ENCODE results near the gene PRMT2.

Gene PRMT2

DNA sequence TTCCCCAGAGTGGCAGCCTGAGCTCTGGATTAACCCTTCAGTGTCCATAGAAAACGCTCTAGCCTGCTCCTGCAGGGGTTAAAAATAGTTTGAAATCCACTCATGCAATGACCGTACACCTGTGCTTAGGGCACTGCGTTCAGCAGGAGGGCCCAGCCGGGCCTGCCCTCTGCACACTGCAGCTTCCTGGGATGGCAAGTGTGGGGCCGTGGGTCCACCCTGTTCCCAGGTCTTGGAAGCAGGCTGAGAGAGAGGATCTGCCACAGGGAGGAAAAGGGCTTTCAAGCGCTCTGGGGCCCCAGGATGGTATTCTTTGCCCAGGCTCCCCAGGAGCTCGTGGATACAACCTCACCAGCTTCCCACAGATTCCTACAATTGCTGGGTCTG, 29.1 kb upstream of the PRMT2 start:
- H3K27me3 Mint-ChIP-seq: no peaks in the 10 kb centered on the region
- peak overlapping the region; percentile 39 for H3K4me3 Mint-ChIP-seq
- intact Hi-C loops (cut with micrococcal nuclease): loop anchor here (1.0 to 2.0 kb wide), 2 partner anchors 14 to 28 kb away; no protein-coding TSS in a partner anchor
- peak overlapping the region; percentile 92 for H3K27ac Mint-ChIP-seq
- peaks cover 55% of the 10 kb centered on the region for H3K4me1 Mint-ChIP-seq (ENCODE audit: low read depth)
- H3K36me3 Mint-ChIP-seq (ENCODE audit: low read depth): no peaks in the 10 kb centered on the region
- no peaks in the 10 kb centered on the region for H3K9me3 Mint-ChIP-seq

DNA sequence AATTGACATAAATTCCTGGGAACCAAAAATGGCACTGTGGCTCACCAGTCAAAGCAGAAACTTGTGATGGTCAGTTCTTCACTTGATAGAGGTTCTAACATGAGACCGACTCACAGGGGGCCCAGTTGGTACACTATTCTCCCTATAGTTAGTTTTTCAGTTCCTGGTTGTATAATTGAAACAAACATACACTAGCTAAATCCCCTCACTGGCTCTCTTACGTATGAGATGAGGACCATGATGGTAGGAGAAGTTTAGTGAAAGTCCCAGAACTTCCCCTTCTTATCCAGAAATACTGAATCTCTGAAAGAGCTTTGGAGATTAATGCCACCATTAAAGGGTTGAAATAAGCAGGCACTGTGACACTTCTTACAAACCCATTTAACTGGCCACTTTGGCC, 27.8 kb upstream of the PRMT2 start:
- no peaks in the 10 kb centered on the region for H3K9me3 Mint-ChIP-seq
- peaks cover 43% of the 10 kb centered on the region for H3K4me1 Mint-ChIP-seq (ENCODE audit: low read depth)
- peak overlapping the region; percentile 92 for H3K27ac Mint-ChIP-seq
- H3K4me3 Mint-ChIP-seq: no peak overlapping the region
- intact Hi-C loops (cut with micrococcal nuclease): loop anchor here (2.0 kb wide), 1 partner anchor 13 kb away; no protein-coding TSS in a partner anchor
- H3K27me3 Mint-ChIP-seq: no peaks in the 10 kb centered on the region
- H3K36me3 Mint-ChIP-seq (ENCODE audit: low read depth): no peaks in the 10 kb centered on the region

DNA sequence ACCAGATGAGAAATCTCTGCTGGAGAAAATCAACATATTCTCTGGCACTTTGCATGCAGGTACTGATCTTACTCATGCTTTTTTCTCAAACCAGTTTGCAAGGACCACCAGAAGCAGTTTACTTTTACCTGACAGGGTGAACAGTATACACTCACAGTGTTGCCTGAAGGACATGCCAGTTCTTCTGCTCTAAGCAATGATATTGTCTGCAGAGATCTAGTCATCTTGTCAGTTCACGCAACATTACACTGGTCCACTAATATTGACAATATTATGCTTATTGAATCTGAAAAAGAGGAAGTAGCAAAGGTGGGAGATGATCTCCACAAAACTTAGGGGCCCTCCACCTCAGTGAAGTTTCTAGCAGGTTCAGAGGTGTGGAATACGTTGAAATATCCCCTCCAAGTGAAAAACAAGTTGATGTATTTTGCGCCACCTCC, 26.8 kb upstream of the PRMT2 start:
- no peaks in the 10 kb centered on the region for H3K9me3 Mint-ChIP-seq
- H3K27ac Mint-ChIP-seq: no peak overlapping the region
- H3K4me3 Mint-ChIP-seq: no peak overlapping the region
- no peaks in the 10 kb centered on the region for H3K36me3 Mint-ChIP-seq (ENCODE audit: low read depth)
- H3K4me1 Mint-ChIP-seq (ENCODE audit: low read depth): peaks cover 41% of the 10 kb centered on the region
- intact Hi-C loops (cut with micrococcal nuclease): no loop called here
- no peaks in the 10 kb centered on the region for H3K27me3 Mint-ChIP-seq

DNA sequence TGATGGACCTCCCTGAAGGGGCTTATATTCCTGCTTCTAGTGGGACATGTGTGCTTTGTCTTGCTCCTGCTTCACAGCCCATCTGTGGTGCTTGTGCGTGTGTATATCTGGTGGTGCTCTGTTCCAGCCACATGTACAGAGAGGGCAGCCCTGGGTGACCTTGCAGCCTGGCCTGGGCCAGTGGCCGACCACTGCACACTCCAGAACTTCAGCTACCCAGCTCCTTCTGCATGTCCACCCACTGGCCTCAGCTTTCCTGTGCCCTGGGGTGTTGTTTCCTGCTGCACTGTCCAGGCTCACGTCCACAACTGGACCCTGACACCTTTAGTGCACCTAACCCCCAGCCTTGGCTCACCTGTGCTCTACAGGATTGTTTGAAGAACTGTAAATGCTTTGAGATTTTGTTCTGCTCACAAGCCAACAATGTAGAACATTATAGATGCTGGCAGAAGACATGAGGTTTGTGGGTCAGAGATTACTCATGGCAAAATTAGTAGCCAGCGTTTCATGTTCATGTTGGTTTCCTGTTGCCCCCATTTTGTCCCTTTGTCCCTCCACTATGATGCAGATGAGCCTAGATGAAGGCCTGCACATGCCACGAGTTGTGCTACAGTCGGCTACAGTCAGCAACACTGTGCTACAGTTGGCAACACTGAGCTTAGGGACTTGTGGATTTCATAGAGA, 25.3 kb upstream of the PRMT2 start:
- Mint-ChIP-seq H3K27me3 (no peaks in the 10 kb centered on the region), H3K36me3 (ENCODE audit: low read depth) (no peaks in the 10 kb centered on the region), H3K4me1 (ENCODE audit: low read depth) (peaks cover 29% of the 10 kb centered on the region), H3K27ac (no peak overlapping the region), H3K9me3 (no peaks in the 10 kb centered on the region), H3K4me3 (no peak overlapping the region)
- intact Hi-C loops (cut with micrococcal nuclease): no loop called here

DNA sequence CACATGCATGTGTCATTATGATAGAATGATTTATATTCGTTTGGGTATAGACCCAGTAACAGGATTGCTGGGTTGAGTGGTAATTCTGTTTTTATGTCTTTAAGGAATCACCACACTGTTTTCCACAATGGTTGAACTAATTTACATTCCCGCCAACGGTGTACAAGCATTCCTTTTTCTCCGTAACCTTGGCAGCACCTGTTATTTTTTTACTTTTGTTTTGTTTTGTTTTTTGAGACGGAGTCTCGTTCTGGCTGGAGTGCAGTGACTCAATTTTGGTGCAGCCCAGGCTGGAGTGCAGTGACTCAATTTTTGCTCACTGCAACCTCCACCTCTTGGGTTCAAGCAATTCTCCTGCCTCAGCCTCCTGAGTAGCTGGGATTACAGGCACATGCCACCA, 22.1 kb upstream of the PRMT2 start:
- H3K27me3 Mint-ChIP-seq: no peaks in the 10 kb centered on the region
- no peaks in the 10 kb centered on the region for H3K4me1 Mint-ChIP-seq (ENCODE audit: low read depth)
- no peak overlapping the region for H3K27ac Mint-ChIP-seq
- intact Hi-C loops (cut with micrococcal nuclease): no loop called here
- H3K36me3 Mint-ChIP-seq (ENCODE audit: low read depth): no peaks in the 10 kb centered on the region
- no peak overlapping the region for H3K4me3 Mint-ChIP-seq
- peaks cover 10% of the 10 kb centered on the region for H3K9me3 Mint-ChIP-seq

DNA sequence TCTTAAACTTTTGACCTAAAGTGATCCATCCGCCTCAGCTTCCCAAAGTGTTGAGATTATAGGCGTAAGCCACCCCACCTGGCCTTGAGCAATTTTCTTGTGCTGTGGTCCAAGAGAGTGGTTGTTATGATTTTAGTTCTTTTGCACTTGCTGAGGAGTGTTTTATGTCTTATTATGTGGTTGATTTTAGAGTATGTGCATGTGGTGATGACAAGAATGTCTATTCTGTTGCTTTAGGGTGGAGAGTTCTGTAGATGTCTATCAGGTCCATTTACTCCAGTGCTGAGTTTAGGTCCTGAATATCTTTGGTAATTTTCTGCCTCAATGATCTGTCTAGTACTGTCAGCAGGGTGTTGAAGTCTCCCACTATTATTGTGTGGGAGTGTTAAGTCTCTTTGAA, 19.4 kb upstream of the PRMT2 start:
- Mint-ChIP-seq H3K4me1 (ENCODE audit: low read depth) (peaks cover 20% of the 10 kb centered on the region), H3K4me3 (no peak overlapping the region), H3K9me3 (peaks cover 10% of the 10 kb centered on the region), H3K36me3 (ENCODE audit: low read depth) (no peaks in the 10 kb centered on the region), H3K27ac (no peak overlapping the region), H3K27me3 (no peaks in the 10 kb centered on the region)
- intact Hi-C loops (cut with micrococcal nuclease): no loop called here

DNA sequence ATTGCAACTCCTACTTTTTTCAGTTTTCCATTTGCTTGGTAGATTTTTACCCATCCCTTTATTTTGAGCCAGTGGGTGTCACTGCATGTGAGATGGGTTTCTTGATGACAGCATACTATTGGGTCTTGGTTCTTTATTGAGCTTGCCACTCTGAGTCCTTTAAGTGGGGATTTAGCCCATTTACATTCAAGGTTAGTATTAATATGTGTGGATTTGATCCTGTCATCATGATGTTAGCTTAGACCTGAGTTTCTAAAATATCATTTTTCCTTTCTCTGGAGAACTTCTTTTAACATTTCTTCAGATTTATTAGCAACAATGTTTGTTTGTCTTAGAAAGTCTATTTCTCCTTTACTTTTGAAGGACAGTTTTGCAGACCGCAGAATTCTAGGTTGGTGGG, 18.8 kb upstream of the PRMT2 start:
- intact Hi-C loops (cut with micrococcal nuclease): no loop called here
- H3K27ac Mint-ChIP-seq: no peak overlapping the region
- H3K4me3 Mint-ChIP-seq: no peak overlapping the region
- no peaks in the 10 kb centered on the region for H3K27me3 Mint-ChIP-seq
- peaks cover 10% of the 10 kb centered on the region for H3K9me3 Mint-ChIP-seq
- no peaks in the 10 kb centered on the region for H3K36me3 Mint-ChIP-seq (ENCODE audit: low read depth)
- H3K4me1 Mint-ChIP-seq (ENCODE audit: low read depth): peaks cover 26% of the 10 kb centered on the region

DNA sequence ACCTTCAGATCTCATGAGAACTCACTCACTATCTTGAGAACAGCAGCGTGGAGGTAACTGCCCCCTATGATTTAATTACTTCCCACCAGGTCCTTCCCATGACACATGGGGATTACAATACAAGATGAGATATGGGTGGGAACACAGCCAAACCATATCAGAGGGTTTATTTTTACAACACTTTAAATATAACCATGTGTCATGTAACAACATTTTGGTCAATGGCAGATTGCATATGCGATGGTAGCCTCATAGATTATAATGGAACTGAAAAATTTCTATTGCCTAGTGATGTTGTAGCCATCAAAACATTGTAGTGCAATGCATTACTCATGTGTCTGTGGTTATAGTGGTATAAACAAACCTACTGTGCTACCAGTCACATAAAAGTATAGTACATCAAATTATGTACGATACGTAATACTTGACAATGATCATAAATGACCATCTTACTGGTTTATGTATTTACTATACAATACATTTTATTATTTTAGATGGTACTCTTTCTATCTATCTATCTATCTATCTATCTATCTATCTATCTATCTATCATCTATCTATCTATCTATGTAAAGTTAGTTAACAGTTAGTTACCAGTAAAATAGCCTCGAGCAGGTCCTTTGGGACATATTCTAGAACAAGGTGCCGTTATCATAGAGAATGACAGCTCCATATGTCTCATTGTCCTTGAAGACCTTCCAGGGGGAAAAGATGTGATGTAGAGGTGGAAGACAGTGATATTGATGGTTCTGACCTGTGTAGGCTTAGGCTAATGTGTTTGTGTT, 18.0 kb upstream of the PRMT2 start:
- H3K9me3 Mint-ChIP-seq: peaks cover 10% of the 10 kb centered on the region
- no peak overlapping the region for H3K27ac Mint-ChIP-seq
- H3K36me3 Mint-ChIP-seq (ENCODE audit: low read depth): no peaks in the 10 kb centered on the region
- H3K4me1 Mint-ChIP-seq (ENCODE audit: low read depth): peaks cover 34% of the 10 kb centered on the region
- intact Hi-C loops (cut with micrococcal nuclease): no loop called here
- no peak overlapping the region for H3K4me3 Mint-ChIP-seq
- H3K27me3 Mint-ChIP-seq: no peaks in the 10 kb centered on the region

DNA sequence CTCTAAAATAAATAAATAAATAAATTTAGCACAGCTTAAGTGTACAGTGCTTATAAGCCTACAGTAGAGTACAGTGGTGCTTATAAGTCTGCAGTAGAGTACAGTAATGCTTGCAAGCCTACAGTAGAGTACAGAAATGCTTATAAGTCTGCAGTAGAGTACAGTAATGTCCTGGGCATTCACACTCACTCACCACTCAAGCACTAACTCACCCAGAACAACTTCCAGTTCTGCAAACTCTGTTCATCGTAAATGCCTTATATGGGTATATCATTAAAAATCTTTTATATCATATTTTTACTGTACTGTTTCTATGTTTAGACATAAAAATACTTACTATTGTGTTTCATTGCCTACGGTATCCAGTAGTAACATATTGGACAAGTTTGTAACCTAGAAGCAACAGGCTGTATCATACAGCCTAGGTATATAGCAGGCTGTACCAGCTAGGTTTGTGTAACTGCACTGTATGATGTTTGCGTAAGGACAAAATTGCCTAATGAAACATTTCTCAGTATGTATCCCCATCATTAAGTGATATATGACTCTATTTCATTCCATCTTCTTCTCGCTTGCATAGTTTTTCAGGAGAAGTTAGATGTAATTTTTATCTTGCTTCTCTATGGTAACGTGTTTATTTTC, 16.6 kb upstream of the PRMT2 start:
- H3K27me3 Mint-ChIP-seq: no peaks in the 10 kb centered on the region
- no peaks in the 10 kb centered on the region for H3K36me3 Mint-ChIP-seq (ENCODE audit: low read depth)
- peaks cover 42% of the 10 kb centered on the region for H3K4me1 Mint-ChIP-seq (ENCODE audit: low read depth)
- H3K27ac Mint-ChIP-seq: no peak overlapping the region
- intact Hi-C loops (cut with micrococcal nuclease): no loop called here
- peaks cover 10% of the 10 kb centered on the region for H3K9me3 Mint-ChIP-seq
- no peak overlapping the region for H3K4me3 Mint-ChIP-seq

DNA sequence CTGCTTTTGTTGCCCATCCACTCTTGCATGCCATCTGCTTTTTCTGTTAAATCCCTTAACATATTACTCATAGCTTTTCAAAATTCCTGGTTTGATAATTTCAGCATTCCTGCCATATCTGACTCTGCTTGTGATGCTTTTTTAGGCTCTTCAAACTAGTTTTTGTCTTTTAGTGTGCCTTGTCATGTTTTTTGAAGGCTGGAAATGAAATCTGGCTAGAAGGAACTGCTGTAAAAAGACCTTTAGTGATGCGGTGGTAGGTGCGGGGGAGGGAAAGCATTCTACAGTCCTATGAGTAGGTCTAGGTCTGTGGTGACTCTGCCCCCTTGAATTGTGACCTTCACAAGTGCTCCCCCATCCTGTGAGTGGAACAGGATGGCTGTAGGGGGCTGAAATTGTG, 15.6 kb upstream of the PRMT2 start:
- Mint-ChIP-seq H3K27ac (no peak overlapping the region), H3K9me3 (peaks cover 10% of the 10 kb centered on the region), H3K36me3 (ENCODE audit: low read depth) (no peaks in the 10 kb centered on the region), H3K4me1 (ENCODE audit: low read depth) (peaks cover 42% of the 10 kb centered on the region), H3K27me3 (no peaks in the 10 kb centered on the region), H3K4me3 (no peak overlapping the region)
- intact Hi-C loops (cut with micrococcal nuclease): loop anchor here (2.0 kb wide), 1 partner anchor 13 kb away; no protein-coding TSS in a partner anchor

DNA sequence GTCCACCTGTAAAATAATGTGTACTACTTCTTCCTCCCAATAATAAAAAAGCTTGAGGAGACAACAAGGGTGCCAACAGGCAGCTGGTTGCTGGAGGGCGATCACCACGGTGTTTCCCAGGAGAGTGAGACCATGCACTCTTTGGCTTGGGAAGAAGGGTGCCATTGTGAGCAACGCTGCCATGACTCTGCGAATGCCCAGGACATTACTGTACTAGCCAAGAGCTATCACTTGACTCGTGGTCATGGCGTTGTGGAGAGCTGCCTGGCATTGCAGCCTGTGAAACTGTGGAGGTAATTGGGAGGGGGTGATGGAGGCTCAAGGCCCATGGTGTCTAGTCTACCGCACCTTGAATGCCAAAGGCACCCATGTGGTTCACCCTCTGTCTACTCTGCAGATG, 14.6 kb upstream of the PRMT2 start:
- Mint-ChIP-seq H3K4me3 (no peak overlapping the region), H3K27ac (peak overlapping the region; percentile 91), H3K27me3 (no peaks in the 10 kb centered on the region), H3K36me3 (ENCODE audit: low read depth) (peaks cover 6% of the 10 kb centered on the region), H3K9me3 (peaks cover 19% of the 10 kb centered on the region), H3K4me1 (ENCODE audit: low read depth) (peaks cover 42% of the 10 kb centered on the region)
- intact Hi-C loops (cut with micrococcal nuclease): loop anchor here (2.0 kb wide), 1 partner anchor 14 kb away; no protein-coding TSS in a partner anchor

DNA sequence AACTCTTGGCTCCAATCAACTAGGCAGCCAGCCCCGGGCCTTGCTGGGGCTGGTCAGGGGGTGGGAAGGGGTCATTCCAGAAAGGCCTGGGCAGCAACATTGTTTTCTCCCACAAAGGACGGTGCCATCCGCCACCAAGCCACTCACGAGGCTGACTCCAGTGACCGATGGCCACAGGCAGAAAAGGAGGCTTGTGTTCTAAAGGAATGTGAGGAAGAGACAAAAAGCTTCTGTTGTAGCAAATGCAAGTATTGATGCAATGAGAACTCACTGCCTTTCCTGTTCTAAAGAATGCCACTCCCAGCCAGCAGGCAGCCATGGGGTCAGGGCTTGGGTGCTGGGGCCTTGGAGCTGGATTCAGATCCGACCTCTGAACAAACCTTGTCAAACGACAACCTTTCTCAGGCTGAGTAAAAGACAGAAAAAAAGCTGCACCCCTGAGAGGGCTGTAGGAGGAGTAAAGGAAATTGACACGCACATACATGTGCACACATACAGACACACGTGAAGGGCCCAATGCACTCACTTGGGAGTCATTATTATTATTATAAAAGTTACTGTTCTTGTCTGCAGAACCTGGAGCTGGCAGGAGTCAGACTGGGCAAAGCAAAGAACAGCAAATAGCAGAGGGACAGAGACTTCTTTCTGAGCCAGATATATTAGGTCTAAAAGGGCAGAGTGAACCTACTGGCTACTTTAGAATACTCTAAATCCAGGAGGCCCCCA, 13.9 kb upstream of the PRMT2 start:
- H3K36me3 Mint-ChIP-seq (ENCODE audit: low read depth): peaks cover 6% of the 10 kb centered on the region
- no peak overlapping the region for H3K4me3 Mint-ChIP-seq
- H3K9me3 Mint-ChIP-seq: peaks cover 21% of the 10 kb centered on the region

DNA sequence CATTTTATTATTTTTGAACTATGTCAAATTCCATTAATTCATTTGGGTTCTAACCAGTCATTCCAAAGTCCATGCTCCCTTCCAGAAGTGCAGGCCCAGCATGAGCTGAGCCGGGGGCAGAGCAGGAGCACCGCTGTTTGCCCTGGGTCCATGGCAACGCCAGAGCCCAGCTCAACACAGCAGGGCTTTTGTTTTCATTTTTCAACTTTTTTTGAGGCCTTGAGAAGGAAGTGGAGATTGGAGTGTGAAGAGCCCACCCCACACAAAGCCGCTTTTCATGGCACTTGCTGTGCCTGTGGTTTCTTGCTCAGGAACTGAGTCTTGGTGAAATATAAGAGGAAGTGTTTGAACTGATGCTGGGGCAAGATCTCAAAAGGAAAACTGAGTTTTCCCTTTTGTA, 13.2 kb upstream of the PRMT2 start:
- peaks cover 23% of the 10 kb centered on the region for H3K9me3 Mint-ChIP-seq
- no peaks in the 10 kb centered on the region for H3K27me3 Mint-ChIP-seq
- peaks cover 6% of the 10 kb centered on the region for H3K36me3 Mint-ChIP-seq (ENCODE audit: low read depth)
- H3K4me1 Mint-ChIP-seq (ENCODE audit: low read depth): peaks cover 50% of the 10 kb centered on the region
- intact Hi-C loops (cut with micrococcal nuclease): no loop called here
- H3K4me3 Mint-ChIP-seq: no peak overlapping the region
- peak overlapping the region; percentile 91 for H3K27ac Mint-ChIP-seq

More for the DNA sequence above, 13.9 kb upstream of the PRMT2 start:
- H3K4me1 Mint-ChIP-seq (ENCODE audit: low read depth): peaks cover 44% of the 10 kb centered on the region
- H3K27me3 Mint-ChIP-seq: no peaks in the 10 kb centered on the region
- intact Hi-C loops (cut with micrococcal nuclease): loop anchor here (2.0 kb wide), 1 partner anchor 15 kb away; no protein-coding TSS in a partner anchor
- H3K27ac Mint-ChIP-seq: peak overlapping the region; percentile 91
